OCI-LY1 (cell line): ENCODE data around the gene GATA3.

ENCODE experiments used
- H2AFZ ChIP-seq: fragments of 200-600 bp; sonication (generic), shearing (Covaris generic); 2 replicates; pipeline ENCODE4 v1.6.0; 2014; ENCODE audit warnings: antibody characterized with exemption, mild to moderate bottlenecking, low read length
- H3F3A ChIP-seq: fragments of 200-600 bp; sonication (generic), shearing (Covaris generic); 2 replicates; pipeline ENCODE4 v1.6.0; 2014; ENCODE audit warnings: mild to moderate bottlenecking, antibody characterized with exemption, low read length, moderate library complexity; ENCODE audit not compliant: insufficient read depth
- H3K27ac ChIP-seq: fragments of 200-600 bp; sonication (generic); 2 replicates; pipeline ENCODE4 v1.5.1; 2014; ENCODE audit warnings: low read length, mixed run types, mild to moderate bottlenecking, low read depth; ENCODE audit not compliant: poor library complexity, severe bottlenecking
- H3K27me3 ChIP-seq: fragments of 200-600 bp; sonication (generic); 2 replicates; pipeline ENCODE4 v1.6.0; 2014; ENCODE audit warnings: antibody characterized with exemption, mild to moderate bottlenecking, low read length, moderate library complexity; ENCODE audit not compliant: insufficient read depth
- H3K36me3 ChIP-seq: fragments of 200-600 bp; sonication (generic); 2 replicates; pipeline ENCODE4 v1.6.1; 2014; ENCODE audit warnings: mild to moderate bottlenecking, antibody characterized with exemption, low read length, moderate library complexity, mixed read lengths; ENCODE audit not compliant: insufficient read depth
- H3K4me1 ChIP-seq: fragments of 200-600 bp; sonication (generic); 2 replicates; pipeline ENCODE4 v1.5.1; 2014; ENCODE audit warnings: mild to moderate bottlenecking, low read length, moderate library complexity; ENCODE audit not compliant: insufficient read depth, severe bottlenecking
- H3K4me2 ChIP-seq: fragments of 200-600 bp; sonication (generic), shearing (Covaris generic); 2 replicates; pipeline ENCODE4 v1.6.1; 2014; ENCODE audit warnings: low read length
- H3K4me3 ChIP-seq: fragments of 200-600 bp; sonication (generic); 2 replicates; pipeline ENCODE4 v1.5.1; 2014; ENCODE audit warnings: low read length, low read depth, mild to moderate bottlenecking, mixed read lengths; ENCODE audit not compliant: poor library complexity, severe bottlenecking
- H3K79me2 ChIP-seq: fragments of 200-600 bp; shearing (Covaris generic); 2 replicates; pipeline ENCODE4 v1.6.1; 2016; ENCODE audit warnings: mixed run types, low read length, mixed read lengths; ENCODE audit not compliant: insufficient read depth
- H3K9ac ChIP-seq: fragments of 200-600 bp; sonication (generic), shearing (Covaris generic); 2 replicates; pipeline ENCODE4 v1.6.1; 2014; ENCODE audit warnings: mild to moderate bottlenecking, low read length, mixed read lengths
- H3K9me2 ChIP-seq: fragments of 200-600 bp; sonication (generic), shearing (Covaris generic); 2 replicates; pipeline ENCODE4 v1.6.1; 2014; ENCODE audit warnings: low read depth, mild to moderate bottlenecking, low read length, mixed read lengths
- H3K9me3 ChIP-seq: fragments of 200-600 bp; shearing (Covaris generic); 2 replicates; pipeline ENCODE4 v1.6.1; 2014; ENCODE audit warnings: low read length, mixed read lengths
- H4K20me1 ChIP-seq: fragments of 200-600 bp; sonication (generic), shearing (Covaris generic); 2 replicates; pipeline ENCODE4 v1.6.0; 2016; ENCODE audit warnings: mild to moderate bottlenecking, low read length; ENCODE audit not compliant: insufficient read depth
- CTCF ChIP-seq: fragments of 200-600 bp; sonication (generic), shearing (Covaris generic); IDR thresholded peaks from 2 replicates; pipeline ENCODE4 v1.5.1; 2017; ENCODE audit warnings: mild to moderate bottlenecking, antibody characterized with exemption, low read length, moderate library complexity, mixed read lengths
- EZH2 ChIP-seq: fragments of 200-600 bp; sonication (generic), shearing (Covaris generic); IDR thresholded peaks from 2 replicates; pipeline ENCODE4 v1.8.0; 2017; ENCODE audit warnings: borderline replicate concordance, mixed run types, mild to moderate bottlenecking, antibody characterized with exemption, low read length, moderate library complexity, mixed read lengths

Gene GATA3

GRCh38 chr10:8060010-8060703, 5.7 kb downstream of the GATA3 start:
- no peaks in the 10 kb centered on the region for H3K9me2 ChIP-seq
- no peaks in the 10 kb centered on the region for H3K4me1 ChIP-seq
- no peak overlapping the region for H3K4me3 ChIP-seq
- H2AFZ ChIP-seq, result no peak overlapping the region
- H3K79me2 ChIP-seq, result no peaks in the 10 kb centered on the region
- H3K27ac ChIP-seq, result no peak overlapping the region
- H3K9ac ChIP-seq, result no peak overlapping the region
- H3F3A ChIP-seq, result no peaks in the 10 kb centered on the region
- H3K9me3 ChIP-seq, result no peaks in the 10 kb centered on the region
- no peak overlapping the region for H3K4me2 ChIP-seq
- H3K27me3 ChIP-seq, result no peaks in the 10 kb centered on the region; the same call in 1 of the 2 replicates
- no peaks in the 10 kb centered on the region for H3K36me3 ChIP-seq
- TF ChIP-seq CTCF, result no peak
- TF ChIP-seq EZH2, result no peak
- no peaks in the 10 kb centered on the region for H4K20me1 ChIP-seq

GRCh38 chr10:8060704-8061121, 6.2 kb downstream of the GATA3 start:
- no peaks in the 10 kb centered on the region; the same call in 1 of the 2 replicates for H3K27me3 ChIP-seq
- no peaks in the 10 kb centered on the region for H3K9me3 ChIP-seq
- no peaks in the 10 kb centered on the region for H4K20me1 ChIP-seq
- no peaks in the 10 kb centered on the region for H3K36me3 ChIP-seq
- H2AFZ ChIP-seq, result no peak overlapping the region
- no peak overlapping the region for H3K4me2 ChIP-seq
- H3K4me3 ChIP-seq, result no peak overlapping the region
- no peak overlapping the region for H3K27ac ChIP-seq
- no peaks in the 10 kb centered on the region for H3K79me2 ChIP-seq
- H3K9me2 ChIP-seq, result no peaks in the 10 kb centered on the region
- TF ChIP-seq EZH2, result no peak
- no peak for TF ChIP-seq CTCF
- no peak overlapping the region for H3K9ac ChIP-seq
- no peaks in the 10 kb centered on the region for H3F3A ChIP-seq
- no peaks in the 10 kb centered on the region for H3K4me1 ChIP-seq

GRCh38 chr10:8061274-8062211, 7.1 kb downstream of the GATA3 start:
- no peak overlapping the region for H3K4me3 ChIP-seq
- no peak for TF ChIP-seq EZH2
- no peak for TF ChIP-seq CTCF
- H3K36me3 ChIP-seq, result no peaks in the 10 kb centered on the region
- H3K27me3 ChIP-seq, result no peaks in the 10 kb centered on the region; the same call in 1 of the 2 replicates
- H4K20me1 ChIP-seq, result no peaks in the 10 kb centered on the region
- no peaks in the 10 kb centered on the region for H3K4me1 ChIP-seq
- no peaks in the 10 kb centered on the region for H3K9me2 ChIP-seq
- no peaks in the 10 kb centered on the region for H3K9me3 ChIP-seq
- H3K9ac ChIP-seq, result no peak overlapping the region
- H3K4me2 ChIP-seq, result no peak overlapping the region
- H2AFZ ChIP-seq, result no peak overlapping the region
- no peak overlapping the region for H3K27ac ChIP-seq
- H3F3A ChIP-seq, result no peaks in the 10 kb centered on the region
- H3K79me2 ChIP-seq, result no peaks in the 10 kb centered on the region
